ENCODE results near the gene TBC1D20. TPM values are rescaled to one million over a fixed set of nuclear protein-coding genes. Genes with fewer than 3 reads are reported as not detected.

Gene TBC1D20
- total RNA-seq, 4 donors from 2014 or later, result 28.9 to 39.0 (median 34.0) TPM

GRCh38 chr20:440636-441035 is 21.7 kb downstream of the TBC1D20 start:
- H3K27ac ChIP-seq, result no peak overlapping the region
- in situ Hi-C loops (cut with MboI; ENCODE audit: low sequenced_read_pairs in 4 of 4) (no loop called here), intact Hi-C loops (cut with DNase I; ENCODE audit: low total_unique reads) (no loop called here)
- H3K9me3 ChIP-seq, result no peaks in the 10 kb centered on the region
- H3K4me1 ChIP-seq, result peaks cover 26 to 52% of the 10 kb centered on the region in 2 donors
- ATAC-seq (no peak), DNase-seq (no peak)
- H3K27me3 ChIP-seq, result no peaks in the 10 kb centered on the region
- no peak for TF ChIP-seq POLR2A (IDR thresholded peaks at IDR 0.05)
- TF ChIP-seq CTCF (IDR thresholded peaks at IDR 0.05 in 4 of 5, conservative IDR thresholded peaks at IDR 0.05 in 1 of 5), result no peak
- no peak overlapping the region for H3K4me3 ChIP-seq
- peaks cover 0 to 60% of the 10 kb centered on the region in 2 donors for H3K36me3 ChIP-seq

GRCh38 chr20:440148-440547 is 22.2 kb downstream of the TBC1D20 start:
- ATAC-seq, result no peak
- Histone ChIP-seq H3K4me1 (peaks cover 21 to 47% of the 10 kb centered on the region in 2 donors), H3K9me3 (no peaks in the 10 kb centered on the region), H3K36me3 (peaks cover 0 to 65% of the 10 kb centered on the region in 2 donors), H3K27ac (no peak overlapping the region), H3K27me3 (no peaks in the 10 kb centered on the region), H3K4me3 (no peak overlapping the region)
- no peak for TF ChIP-seq CTCF (IDR thresholded peaks at IDR 0.05 in 4 of 5, conservative IDR thresholded peaks at IDR 0.05 in 1 of 5)
- no peak for TF ChIP-seq POLR2A (IDR thresholded peaks at IDR 0.05)
- in situ Hi-C loops (cut with MboI; ENCODE audit: low sequenced_read_pairs in 4 of 4) (no loop called here), intact Hi-C loops (cut with DNase I; ENCODE audit: low total_unique reads) (no loop called here)
- no peak for DNase-seq

GRCh38 chr20:438571-439469 is 23.5 kb downstream of the TBC1D20 start:
- H3K27ac ChIP-seq, result peak overlapping the region in 1 of 4 donors; percentile 26
- TF ChIP-seq POLR2A (IDR thresholded peaks at IDR 0.05) (no peak), CTCF (IDR thresholded peaks at IDR 0.05 in 4 of 5, conservative IDR thresholded peaks at IDR 0.05 in 1 of 5) (no peak)
- DNase-seq (no peak), ATAC-seq (no peak)
- peaks cover 7 to 35% of the 10 kb centered on the region in 2 donors for H3K4me1 ChIP-seq
- in situ Hi-C loops (cut with MboI; ENCODE audit: low sequenced_read_pairs in 4 of 4) (loop anchor here in 1 of 4 donors (10.0 kb wide), 1 partner anchor 84 kb away; no protein-coding TSS in a partner anchor), intact Hi-C loops (cut with DNase I; ENCODE audit: low total_unique reads) (no loop called here)
- peaks cover 0 to 70% of the 10 kb centered on the region in 2 donors for H3K36me3 ChIP-seq
- H3K9me3 ChIP-seq, result no peaks in the 10 kb centered on the region
- no peak overlapping the region for H3K4me3 ChIP-seq
- H3K27me3 ChIP-seq, result no peaks in the 10 kb centered on the region

GRCh38 chr20:437787-438486 is 24.4 kb downstream of the TBC1D20 start:
- Histone ChIP-seq H3K4me1 (peaks cover 11 to 26% of the 10 kb centered on the region in 2 donors), H3K36me3 (peaks cover 0 to 65% of the 10 kb centered on the region in 2 donors), H3K27me3 (no peaks in the 10 kb centered on the region), H3K9me3 (no peaks in the 10 kb centered on the region), H3K27ac (peak overlapping the region in 1 of 4 donors; percentile 26), H3K4me3 (no peak overlapping the region)
- DNase-seq, result no peak
- intact Hi-C loops (cut with DNase I; ENCODE audit: low total_unique reads), result no loop called here
- peak in 1 of 2 donors; percentile 40 for ATAC-seq
- in situ Hi-C loops (cut with MboI; ENCODE audit: low sequenced_read_pairs in 4 of 4), result loop anchor here in 1 of 4 donors (10.0 kb wide), 1 partner anchor 83 kb away; no protein-coding TSS in a partner anchor
- no peak for TF ChIP-seq CTCF (IDR thresholded peaks at IDR 0.05 in 4 of 5, conservative IDR thresholded peaks at IDR 0.05 in 1 of 5)
- TF ChIP-seq POLR2A (IDR thresholded peaks at IDR 0.05), result no peak

Data from gastrocnemius medialis (tissue), 4 donors.